H1 (cell line): ENCODE results near the gene AFF2. TPM values are rescaled to one million over a fixed set of nuclear protein-coding genes. Genes with fewer than 3 reads are reported as not detected.

Experiments
- CTCF ChIA-PET: fragments of 300-600 bp; sonication (Branson Sonifier 250); formaldehyde crosslinking; loops from one replicate; lab custom pipeline; 2021; ENCODE audit not compliant: partially characterized antibody; lab: Charles Lee
- POLR2A ChIA-PET: fragments of 300-600 bp; sonication (Branson Sonifier 250); formaldehyde crosslinking; loops from one replicate; lab custom pipeline; 2021; ENCODE audit warnings: inconsistent platforms; ENCODE audit not compliant: partially characterized antibody; lab: Charles Lee
- DNase-seq, 2 experiments: peaks; one replicate each; pipeline versions ENCODE4 v3.0.0 to v3.0.0-alpha.2; 2010 to 2022; ENCODE audit warnings: low spot score in 2 of 2, low read depth in 1 of 2, mixed read lengths in 1 of 2
- FAIRE-seq: peaks from 2 replicates; lab custom pipeline; 2011; peaks lifted over from hg19 to GRCh38; lab: Jason Lieb, UNC
- H2AFZ ChIP-seq: 2 replicates; pipeline ENCODE4 v1.8.1; 2012; ENCODE audit warnings: low read length, inconsistent platforms
- H2AK5ac ChIP-seq: 2 replicates; pipeline ENCODE4 v1.6.1; 2013; ENCODE audit warnings: low read depth, low read length
- H2BK120ac ChIP-seq: replicated peaks from 2 replicates; pipeline ENCODE3; 2013; ENCODE audit warnings: low read depth, low read length, inconsistent platforms
- H2BK12ac ChIP-seq: 2 replicates; pipeline ENCODE4 v1.6.1; 2013; ENCODE audit warnings: low read depth, low read length
- H2BK15ac ChIP-seq: 2 replicates; pipeline ENCODE4 v1.6.1; 2013; ENCODE audit warnings: low read length
- H2BK20ac ChIP-seq: 2 replicates; pipeline ENCODE4 v1.6.1; 2013; ENCODE audit warnings: low read length
- H2BK5ac ChIP-seq: 2 replicates; pipeline ENCODE4 v1.6.1; 2013; ENCODE audit warnings: low read depth, low read length
- H3K14ac ChIP-seq: 2 replicates; pipeline ENCODE4 v1.6.1; 2013; ENCODE audit warnings: inconsistent platforms; ENCODE audit not compliant: insufficient read length
- H3K18ac ChIP-seq: 2 replicates; pipeline ENCODE4 v1.6.1; 2013; ENCODE audit warnings: low read length; ENCODE audit errors: extremely low read depth
- H3K23ac ChIP-seq: 2 replicates; pipeline ENCODE4 v1.6.1; 2013; ENCODE audit warnings: inconsistent platforms; ENCODE audit not compliant: insufficient read length
- H3K23me2 ChIP-seq: 2 replicates; pipeline ENCODE4 v1.6.1; 2013; ENCODE audit warnings: low read depth, low read length
- H3K27ac ChIP-seq: 2 replicates; pipeline ENCODE4 v1.6.1; 2011; ENCODE audit warnings: low read depth, low read length, inconsistent platforms
- H3K27me3 ChIP-seq, 4 experiments: replicated peaks in 1 of 4; 1 replicate in 1 of 4; 2 replicates in 3 of 4; pipeline versions ENCODE4 v1.6.1 to v1.8.1; 2011 to 2013; ENCODE audit warnings: low read length in 3 of 4, mild to moderate bottlenecking in 3 of 4, inconsistent platforms in 2 of 4, mixed read lengths in 2 of 4, moderate library complexity in 1 of 4; ENCODE audit not compliant: control insufficient read depth in 3 of 4, insufficient read depth in 3 of 4; ENCODE audit errors: extremely low read depth in 1 of 4
- H3K36me3 ChIP-seq, 4 experiments: 2 replicates each; pipeline versions ENCODE4 v1.6.1 to v1.8.1; 2011 to 2013; ENCODE audit warnings: mild to moderate bottlenecking in 4 of 4, low read length in 3 of 4, moderate library complexity in 2 of 4, control low read depth in 1 of 4, inconsistent platforms in 1 of 4; ENCODE audit not compliant: insufficient read depth in 4 of 4, control insufficient read depth in 2 of 4
- H3K4ac ChIP-seq: replicated peaks from 2 replicates; pipeline ENCODE3; 2013; ENCODE audit warnings: low read length, low read depth, mixed read lengths, inconsistent platforms; ENCODE audit not compliant: insufficient read length
- H3K4me1 ChIP-seq, 4 experiments: replicated peaks in 1 of 4; 1 replicate in 1 of 4; 2 replicates in 3 of 4; pipeline versions ENCODE4 v1.6.1 to v1.8.1; 2011 to 2013; ENCODE audit warnings: low read length in 3 of 4, inconsistent platforms in 2 of 4, mixed read lengths in 1 of 4; ENCODE audit not compliant: insufficient read depth in 4 of 4, control insufficient read depth in 3 of 4
- H3K4me2 ChIP-seq, 2 experiments: 2 replicates each; pipeline versions ENCODE4 v1.6.1 to v1.8.1; 2011 to 2013; ENCODE audit warnings: low read depth in 2 of 2, low read length in 2 of 2, control low read depth in 1 of 2, inconsistent platforms in 1 of 2, mild to moderate bottlenecking in 1 of 2; ENCODE audit not compliant: insufficient read depth in 1 of 2
- H3K4me3 ChIP-seq, 4 experiments: fragments of 200-600, 300-600 bp in 1 of 4; sonication (generic), shearing (Covaris generic), sonication (Bioruptor Twin) in 1 of 4; 2 replicates each; pipeline versions ENCODE4 v1.5.1 to v1.8.1; 2011 to 2016; ENCODE audit warnings: low read length in 4 of 4, low read depth in 3 of 4, control low read depth in 2 of 4, inconsistent platforms in 2 of 4, mild to moderate bottlenecking in 2 of 4, mixed read lengths in 1 of 4, moderate library complexity in 1 of 4; ENCODE audit not compliant: insufficient read depth in 2 of 4; ENCODE audit errors: extremely low read depth in 1 of 4
- H3K56ac ChIP-seq: replicated peaks from 2 replicates; pipeline ENCODE3; 2013; ENCODE audit warnings: low read depth, mild to moderate bottlenecking, mixed read lengths, low read length, inconsistent platforms; ENCODE audit not compliant: insufficient read length
- H3K79me1 ChIP-seq: 2 replicates; pipeline ENCODE4 v1.6.1; 2013; ENCODE audit warnings: low read depth, low read length, control low read depth
- H3K79me2 ChIP-seq, 2 experiments: 2 replicates each; pipeline versions ENCODE4 v1.6.1 to v1.8.1; 2012 to 2013; ENCODE audit warnings: low read length in 2 of 2, mild to moderate bottlenecking in 2 of 2, inconsistent platforms in 1 of 2; ENCODE audit not compliant: insufficient read depth in 2 of 2, control insufficient read depth in 1 of 2
- H3K9ac ChIP-seq, 4 experiments: replicated peaks in 1 of 4; 1 replicate in 1 of 4; 2 replicates in 3 of 4; pipeline versions ENCODE4 v1.6.1 to v1.8.1; 2011 to 2013; ENCODE audit warnings: low read depth in 3 of 4, low read length in 3 of 4, control low read depth in 2 of 4, mild to moderate bottlenecking in 2 of 4, moderate library complexity in 2 of 4, inconsistent platforms in 1 of 4; ENCODE audit errors: extremely low read depth in 1 of 4
- H3K9me3 ChIP-seq, 2 experiments: 2 replicates each; pipeline versions ENCODE4 v1.6.1 to v1.8.1; 2012 to 2013; ENCODE audit warnings: mild to moderate bottlenecking in 2 of 2, moderate library complexity in 2 of 2, control low read depth in 1 of 2, inconsistent platforms in 1 of 2, low read depth in 1 of 2, low read length in 1 of 2, mixed read lengths in 1 of 2; ENCODE audit not compliant: insufficient read depth in 2 of 2
- H4K20me1 ChIP-seq, 2 experiments: replicated peaks in 1 of 2; 2 replicates each; pipeline versions ENCODE3 to v1.8.1; 2011 to 2013; ENCODE audit warnings: inconsistent platforms in 2 of 2, low read length in 2 of 2, mild to moderate bottlenecking in 1 of 2; ENCODE audit not compliant: insufficient read depth in 2 of 2, control insufficient read depth in 1 of 2
- H4K5ac ChIP-seq: 2 replicates; pipeline ENCODE4 v1.6.1; 2013; ENCODE audit warnings: low read length, low read depth, mixed read lengths, inconsistent platforms; ENCODE audit not compliant: insufficient read length
- H4K8ac ChIP-seq: 2 replicates; pipeline ENCODE4 v1.8.0; 2013; ENCODE audit warnings: mild to moderate bottlenecking, moderate library complexity, low read length, inconsistent platforms; ENCODE audit not compliant: insufficient read depth; ENCODE audit errors: extremely low read depth
- H4K91ac ChIP-seq: replicated peaks from 2 replicates; pipeline ENCODE3; 2013; ENCODE audit warnings: low read length, mixed read lengths, inconsistent platforms; ENCODE audit not compliant: insufficient read length
- RAD21 ChIP-seq, 2 experiments: IDR thresholded peaks in 1 of 2; conservative IDR thresholded peaks in 1 of 2; 2 replicates each; pipeline ENCODE4 v1.6.1; 2011; ENCODE audit warnings: low read depth in 2 of 2, low read length in 2 of 2, improper control_type of control experiment in 1 of 2, inconsistent platforms in 1 of 2, mild to moderate bottlenecking in 1 of 2, moderate library complexity in 1 of 2
- SIRT6 ChIP-seq: IDR thresholded peaks from one replicate; pipeline ENCODE4 v1.7.1; 2012; ENCODE audit warnings: low read length, inconsistent platforms
- WGBS, 2 experiments: shearing (Covaris generic) in 1 of 2; methylation state at CpG; one replicate each; pipeline versions ENCODE4 v1.1.6 to v1.1.7; 2013 to 2015; ENCODE audit warnings: low lambda C conversion rate in 2 of 2, mixed read lengths in 2 of 2, inconsistent platforms in 1 of 2, low coverage in 1 of 2, missing lambda C conversion rate in 1 of 2; ENCODE audit not compliant: insufficient replicate concordance in 2 of 2, insufficient coverage in 1 of 2, insufficient read length in 1 of 2; ENCODE audit errors: extremely low coverage in 1 of 2, missing lambda C conversion rate in 1 of 2; 5-methylcytosine and 5-hydroxymethylcytosine counted together
- polyA plus RNA-seq, 7 experiments: library from polyadenylated mRNA; depleted of rRNA in 3 of 7; stranded (reverse) in 5 of 7; unstranded in 2 of 7; fragments of >200 nt in 5 of 7; fragments of 200-250 nt in 2 of 7; gene quantifications; 1 replicate in 5 of 7; 2 replicates in 1 of 7; 4 replicates in 1 of 7; pipeline versions ENCODE4 v1.2.1 to v1.2.3, GENCODE V29; 2011 to 2013; ENCODE audit warnings: missing spikeins in 2 of 7, mixed read lengths in 2 of 7
- total RNA-seq: library from RNA; stranded (reverse); fragmentation: NEBNext Ultra II Directional; extraction: Animal tissue kit (Norgen Biotek cat#: 25700); gene quantifications from 2 replicates; pipeline ENCODE4 v1.2.1, GENCODE V29; 2021
- TF ChIP-seq, protein P1 (sequence below), 3 experiments: IDR thresholded peaks; 1 replicate in 2 of 3; 2 replicates in 1 of 3; pipeline versions ENCODE4 v1.5.1 to v1.6.1; 2011; ENCODE audit warnings: low read length in 3 of 3, mild to moderate bottlenecking in 3 of 3, inconsistent platforms in 2 of 3, low read depth in 1 of 3, moderate library complexity in 1 of 3; ENCODE audit not compliant: insufficient read depth in 1 of 3; ENCODE audit errors: control extremely low read depth in 1 of 3

The AFF2 gene
- total and polyA plus RNA-seq, 2 of the 8 experiments (the other 6 are each of a cell fraction or from before 2014, with no cell fraction given) = 2.0 to 7.3 TPM

DNA sequence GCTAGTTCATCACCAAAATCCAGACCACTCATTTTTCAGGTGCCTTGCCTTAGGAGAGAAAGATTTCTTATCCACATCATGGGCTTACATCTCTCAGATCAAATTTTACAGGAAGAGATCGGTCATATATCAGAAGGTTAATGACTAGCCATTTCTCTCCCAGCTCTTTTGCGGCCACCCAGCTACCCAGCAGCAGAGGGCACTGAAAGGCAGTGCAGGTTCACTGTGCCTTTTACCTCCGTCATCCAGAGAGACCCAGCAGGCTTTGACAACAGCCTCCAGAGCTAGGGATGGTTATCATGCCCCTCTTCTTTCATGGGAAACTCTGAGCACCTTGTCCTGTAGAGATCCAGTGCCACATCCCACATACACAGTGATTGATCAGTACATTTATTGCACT is 384.8 kb downstream of the AFF2 start:
- Histone ChIP-seq H3K27ac (no peak overlapping the region), H2BK15ac (no peak overlapping the region), H2BK12ac (no peak overlapping the region), H3K9me3 (no peaks in the 10 kb centered on the region), H4K5ac (no peak overlapping the region), H2BK20ac (no peak overlapping the region), H2AK5ac (no peak overlapping the region), H3K9ac (no peak overlapping the region), H4K20me1 (no peaks in the 10 kb centered on the region), H3K79me2 (no peaks in the 10 kb centered on the region), H4K91ac (no peak overlapping the region), H3K14ac (no peak overlapping the region), H2BK5ac (no peak overlapping the region), H3K4me2 (no peak overlapping the region), H3K36me3 (no peaks in the 10 kb centered on the region), H3K23me2 (no peaks in the 10 kb centered on the region), H3K79me1 (no peaks in the 10 kb centered on the region), H3K27me3 (no peaks in the 10 kb centered on the region), H3K23ac (no peak overlapping the region), H3K4me3 (no peak overlapping the region), H3K4me1 (no peaks in the 10 kb centered on the region), H2AFZ (no peak overlapping the region), H3K56ac (no peak overlapping the region), H3K4ac (no peak overlapping the region)
- WGBS, 2 experiments = 64% methylated on average over 3 of the region's 3 CpGs; no CpG with 5 or more reads in 1 of the 2 experiments
- peak; percentile 77 for FAIRE-seq
- DNase-seq = no peak
- CTCF ChIA-PET = interaction anchor here (1.0 to 2.4 kb wide), 8 partner anchors 9 to 586 kb away, joined by 3 to 9 read pairs (median 4); no protein-coding TSS in a partner anchor
- POLR2A ChIA-PET = interaction anchor here (0.6 kb wide), 1 partner anchor 40 kb away, joined by 3 read pairs; no protein-coding TSS in a partner anchor
- peak; percentile 46 to 55; a peak in 3 of 4 replicates for TF ChIP-seq RAD21 (IDR thresholded peaks at IDR 0.05 in 1 of 2, conservative IDR thresholded peaks at IDR 0.05 in 1 of 2; ENCODE audit: low read depth in 2 of 2, low read length in 2 of 2)
- TF ChIP-seq, protein P1, sequence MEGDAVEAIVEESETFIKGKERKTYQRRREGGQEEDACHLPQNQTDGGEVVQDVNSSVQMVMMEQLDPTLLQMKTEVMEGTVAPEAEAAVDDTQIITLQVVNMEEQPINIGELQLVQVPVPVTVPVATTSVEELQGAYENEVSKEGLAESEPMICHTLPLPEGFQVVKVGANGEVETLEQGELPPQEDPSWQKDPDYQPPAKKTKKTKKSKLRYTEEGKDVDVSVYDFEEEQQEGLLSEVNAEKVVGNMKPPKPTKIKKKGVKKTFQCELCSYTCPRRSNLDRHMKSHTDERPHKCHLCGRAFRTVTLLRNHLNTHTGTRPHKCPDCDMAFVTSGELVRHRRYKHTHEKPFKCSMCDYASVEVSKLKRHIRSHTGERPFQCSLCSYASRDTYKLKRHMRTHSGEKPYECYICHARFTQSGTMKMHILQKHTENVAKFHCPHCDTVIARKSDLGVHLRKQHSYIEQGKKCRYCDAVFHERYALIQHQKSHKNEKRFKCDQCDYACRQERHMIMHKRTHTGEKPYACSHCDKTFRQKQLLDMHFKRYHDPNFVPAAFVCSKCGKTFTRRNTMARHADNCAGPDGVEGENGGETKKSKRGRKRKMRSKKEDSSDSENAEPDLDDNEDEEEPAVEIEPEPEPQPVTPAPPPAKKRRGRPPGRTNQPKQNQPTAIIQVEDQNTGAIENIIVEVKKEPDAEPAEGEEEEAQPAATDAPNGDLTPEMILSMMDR (IDR thresholded peaks at IDR 0.05; ENCODE audit: control extremely low read depth in 1 of 3, insufficient read depth in 1 of 3, low read depth in 1 of 3, low read length in 3 of 3) = peak; percentile 11 to 33 (median 25); a peak in 3 of 4 replicates
- TF ChIP-seq SIRT6 = no peak
- TF ChIP-seq, all 59 proteins: peak for 2
- no peak overlapping the region for H4K8ac ChIP-seq
- no peak overlapping the region for H3K18ac ChIP-seq
- no peak overlapping the region for H2BK120ac ChIP-seq
